RWPE1 (cell line): ENCODE measurements around the gene SPTA1.
"Not testable (repeated sequence)": the region's sequence is repeated elsewhere in the genome, so short reads cannot be mapped to it uniquely, and the experiment has no call there.

ENCODE experiments used
- CTCF ChIA-PET: fragments of 350-600 bp; sonication (Branson Sonifier 250); formaldehyde crosslinking; extraction: SDS; loops from one replicate; lab custom pipeline; 2021; lab: Yijun Ruan, JAX
- POLR2A ChIA-PET: fragments of 400-600 bp; formaldehyde crosslinking; extraction: SDS; loops from one replicate; lab custom pipeline; 2020; ENCODE audit warnings: antibody characterized with exemption; ENCODE audit not compliant: low non-redundant PET; lab: Yijun Ruan, JAX
- DNase-seq: peaks from one replicate; pipeline ENCODE4 v3.0.0; 2012; ENCODE audit warnings: low spot score
- H3K27ac ChIP-seq: fragments of 450-650 bp; 2 replicates; pipeline ENCODE4 v1.5.1; 2017
- CTCF ChIP-seq: fragments of 450-650 bp; conservative IDR thresholded peaks from 2 replicates; pipeline ENCODE4 v1.5.1; 2017; ENCODE audit warnings: low read depth, mild to moderate bottlenecking

SPTA1 gene

DNA sequence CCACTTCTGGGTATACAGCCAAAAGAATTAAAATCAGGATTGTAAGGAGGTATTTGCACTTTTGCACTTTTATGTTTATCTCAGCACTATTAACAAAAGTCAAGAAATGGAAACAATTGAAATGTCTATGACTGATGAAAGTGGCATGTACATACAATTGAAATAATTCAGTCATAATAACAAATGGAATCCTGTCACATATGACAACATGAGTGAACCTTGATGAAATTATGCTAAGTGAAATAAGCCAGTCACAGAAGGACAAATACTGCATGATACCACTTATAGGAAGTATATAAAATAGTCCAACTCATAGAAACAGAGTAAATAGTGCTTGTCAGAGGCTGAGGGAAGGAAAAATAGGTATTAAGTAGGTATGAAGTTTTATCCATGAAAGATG lies 3.4 kb upstream of the SPTA1 start:
- ChIA-PET POLR2A (no interaction called here), CTCF (no interaction called here)
- no peak overlapping the region for H3K27ac ChIP-seq
- DNase-seq, result no peak
- TF ChIP-seq CTCF, result no peak

- POLR2A ChIA-PET, result no interaction called here
Measured at GRCh38 chr1:158689110-158689509, 2.6 kb upstream of the SPTA1 start.

DNA sequence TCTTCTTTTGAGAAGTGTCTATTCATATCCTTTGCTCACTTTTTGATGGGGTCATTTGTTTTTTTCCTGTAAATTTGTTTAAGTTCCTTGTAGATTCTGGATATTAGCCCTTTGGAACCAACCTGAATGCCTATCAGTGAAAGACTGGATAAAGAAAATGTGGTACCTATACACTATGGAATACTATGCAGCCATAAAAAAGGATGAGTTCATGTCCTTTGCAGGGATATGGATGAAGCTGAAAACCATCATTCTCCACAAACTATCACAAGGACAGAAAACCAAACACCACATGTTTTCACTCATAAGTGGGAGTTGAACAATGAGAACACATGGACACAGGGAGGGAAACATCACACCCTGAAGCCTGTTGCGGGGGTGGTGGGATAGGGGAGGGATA lies 1.8 kb upstream of the SPTA1 start:
- CTCF ChIA-PET, H3K27ac ChIP-seq, POLR2A ChIA-PET, DNase-seq: not testable (repeated sequence)

More at GRCh38 chr1:158689110-158689509, 2.6 kb upstream of the SPTA1 start:
- DNase-seq, result no peak
- no peak for TF ChIP-seq CTCF
- no peak overlapping the region for H3K27ac ChIP-seq
- CTCF ChIA-PET, result no interaction called here

DNA sequence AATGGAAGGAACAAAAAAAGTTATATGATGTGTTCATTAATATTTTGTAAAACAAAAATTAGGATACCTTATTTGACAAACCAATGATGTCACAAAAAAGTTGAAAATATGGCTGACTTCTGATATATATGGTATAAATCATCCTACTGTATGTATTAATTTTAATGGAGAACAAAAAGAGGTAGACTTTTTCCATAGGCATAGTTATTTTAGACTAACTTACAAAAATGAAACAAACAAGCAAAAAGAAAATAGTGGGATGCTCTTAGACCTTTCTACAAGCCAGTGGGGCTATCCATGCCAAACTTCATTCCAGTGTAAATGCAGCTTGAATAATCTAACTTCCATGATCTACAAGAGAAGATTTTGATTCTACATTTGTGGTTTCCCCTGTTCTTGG lies 522 bp upstream of the SPTA1 start:
- TF ChIP-seq CTCF, result no peak
- POLR2A ChIA-PET, result no interaction called here
- no peak overlapping the region for H3K27ac ChIP-seq
- DNase-seq, result no peak
- CTCF ChIA-PET, result interaction anchor here (0.6 to 0.8 kb wide), 3 partner anchors 376 to 996 kb away, joined by 4 to 5 read pairs (median 5); no protein-coding TSS in a partner anchor

- POLR2A ChIA-PET, result no interaction called here
- no peak for TF ChIP-seq CTCF
- no peak for DNase-seq
- H3K27ac ChIP-seq, result no peak overlapping the region
- CTCF ChIA-PET, result no interaction called here
Measured at GRCh38 chr1:158685085-158685484, 1.4 kb downstream of the SPTA1 start.

DNA sequence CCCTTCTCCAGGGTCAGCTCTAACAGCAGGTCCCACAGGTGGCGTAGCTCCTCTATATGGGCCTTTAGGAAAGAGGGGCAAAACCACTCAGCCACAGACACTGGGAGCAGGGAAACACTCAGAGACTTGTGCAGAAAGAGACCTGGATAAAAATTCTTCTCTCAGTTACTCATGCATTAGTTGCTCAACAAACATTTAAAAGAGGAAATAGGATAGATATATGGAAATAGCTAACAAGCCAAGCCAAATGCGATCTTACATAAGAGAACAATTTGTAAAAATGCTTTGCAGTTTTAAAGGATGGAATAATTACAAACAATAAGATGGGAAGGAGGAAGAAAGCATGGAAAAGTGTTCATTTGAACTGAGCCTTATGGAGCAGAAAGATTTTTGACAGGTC lies 4.9 kb downstream of the SPTA1 start:
- CTCF ChIA-PET, result interaction anchor here (0.7 kb wide), 1 partner anchor 587 kb away, joined by 5 read pairs; no protein-coding TSS in a partner anchor
- DNase-seq, result no peak
- TF ChIP-seq CTCF, result no peak
- POLR2A ChIA-PET, result no interaction called here
- H3K27ac ChIP-seq, result no peak overlapping the region

DNA sequence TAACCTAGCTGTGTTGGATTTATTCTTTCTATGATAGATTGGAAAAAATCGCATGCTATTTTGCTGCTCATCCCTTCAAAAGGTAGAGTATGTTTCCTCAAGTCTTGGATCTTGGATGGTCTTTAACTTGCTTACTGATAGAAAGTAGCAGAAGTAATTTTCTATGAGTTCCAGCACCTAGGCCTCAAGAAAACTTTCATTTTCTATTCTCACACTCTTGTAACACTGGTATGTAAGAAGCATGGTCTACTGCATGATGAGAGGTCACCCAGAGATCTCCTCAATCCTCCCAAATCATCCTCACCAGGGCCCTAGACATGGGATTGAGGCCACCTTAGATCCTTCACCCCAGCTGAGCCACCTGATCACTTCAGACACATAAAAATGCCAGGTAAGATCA lies 7.2 kb downstream of the SPTA1 start:
- H3K27ac ChIP-seq, result no peak overlapping the region
- CTCF ChIA-PET, result no interaction called here
- POLR2A ChIA-PET, result no interaction called here
- no peak for TF ChIP-seq CTCF
- DNase-seq, result no peak
